ENCODE results near the gene ARRDC1. TPM values are rescaled to one million over a fixed set of nuclear protein-coding genes. Genes with fewer than 3 reads are reported as not detected.

ARRDC1 gene
- total RNA-seq, 1 experiment from 2014 or later = 47.1 TPM

DNA sequence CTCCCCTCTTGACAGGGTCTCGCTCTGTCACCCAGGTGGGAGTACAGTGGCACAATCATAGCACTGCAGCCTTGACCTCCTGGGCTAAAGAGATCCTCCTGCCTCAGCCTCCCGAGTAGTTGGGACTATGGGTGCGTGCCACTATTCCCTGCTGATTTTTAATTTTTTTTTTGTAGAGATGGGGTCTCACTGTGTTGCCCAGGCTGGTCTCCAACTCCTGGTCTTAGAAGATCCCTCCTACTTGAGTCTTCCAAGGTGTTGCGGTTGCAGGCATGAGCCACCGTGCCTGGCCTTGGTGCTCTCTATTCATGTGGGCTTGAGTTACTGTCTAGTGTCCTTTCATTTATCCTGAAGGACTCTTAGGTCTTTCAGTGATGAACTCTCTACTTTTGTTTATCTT is 37.4 kb downstream of the ARRDC1 start:
- H3K4me3 ChIP-seq (ENCODE audit: low read depth in 2 of 2, low read length in 2 of 2) = no peak overlapping the region
- no peaks in the 10 kb centered on the region for H3K27me3 ChIP-seq (ENCODE audit: control insufficient read depth, insufficient read depth, low read length)
- no peak for ATAC-seq
- TF ChIP-seq TCF7L2 (IDR thresholded peaks at IDR 0.05; ENCODE audit: low read depth, low read length) = no peak
- TF ChIP-seq, protein P1, sequence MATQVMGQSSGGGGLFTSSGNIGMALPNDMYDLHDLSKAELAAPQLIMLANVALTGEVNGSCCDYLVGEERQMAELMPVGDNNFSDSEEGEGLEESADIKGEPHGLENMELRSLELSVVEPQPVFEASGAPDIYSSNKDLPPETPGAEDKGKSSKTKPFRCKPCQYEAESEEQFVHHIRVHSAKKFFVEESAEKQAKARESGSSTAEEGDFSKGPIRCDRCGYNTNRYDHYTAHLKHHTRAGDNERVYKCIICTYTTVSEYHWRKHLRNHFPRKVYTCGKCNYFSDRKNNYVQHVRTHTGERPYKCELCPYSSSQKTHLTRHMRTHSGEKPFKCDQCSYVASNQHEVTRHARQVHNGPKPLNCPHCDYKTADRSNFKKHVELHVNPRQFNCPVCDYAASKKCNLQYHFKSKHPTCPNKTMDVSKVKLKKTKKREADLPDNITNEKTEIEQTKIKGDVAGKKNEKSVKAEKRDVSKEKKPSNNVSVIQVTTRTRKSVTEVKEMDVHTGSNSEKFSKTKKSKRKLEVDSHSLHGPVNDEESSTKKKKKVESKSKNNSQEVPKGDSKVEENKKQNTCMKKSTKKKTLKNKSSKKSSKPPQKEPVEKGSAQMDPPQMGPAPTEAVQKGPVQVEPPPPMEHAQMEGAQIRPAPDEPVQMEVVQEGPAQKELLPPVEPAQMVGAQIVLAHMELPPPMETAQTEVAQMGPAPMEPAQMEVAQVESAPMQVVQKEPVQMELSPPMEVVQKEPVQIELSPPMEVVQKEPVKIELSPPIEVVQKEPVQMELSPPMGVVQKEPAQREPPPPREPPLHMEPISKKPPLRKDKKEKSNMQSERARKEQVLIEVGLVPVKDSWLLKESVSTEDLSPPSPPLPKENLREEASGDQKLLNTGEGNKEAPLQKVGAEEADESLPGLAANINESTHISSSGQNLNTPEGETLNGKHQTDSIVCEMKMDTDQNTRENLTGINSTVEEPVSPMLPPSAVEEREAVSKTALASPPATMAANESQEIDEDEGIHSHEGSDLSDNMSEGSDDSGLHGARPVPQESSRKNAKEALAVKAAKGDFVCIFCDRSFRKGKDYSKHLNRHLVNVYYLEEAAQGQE (IDR thresholded peaks at IDR 0.05; ENCODE audit: insufficient read depth in 1 of 2, low read depth in 2 of 2, low read length in 1 of 2) = no peak
- H3K36me3 ChIP-seq (ENCODE audit: control insufficient read depth, insufficient read depth, low read length) = no peaks in the 10 kb centered on the region
- POLR2A ChIA-PET = interaction anchor here (0.7 kb wide), 1 partner anchor 358 kb away, joined by 6 read pairs; no protein-coding TSS in a partner anchor
- no peak for DNase-seq (ENCODE audit: low read depth, low spot score)
- intact Hi-C loops (cut with micrococcal nuclease; ENCODE audit: unreplicated experiment) (no loop called here), in situ Hi-C loops (cut with HindIII; ENCODE audit: low pct_unique_long_range_greater_than_20kb, low sequenced_read_pairs) (no loop called here)
- H3K4me1 ChIP-seq (ENCODE audit: control insufficient read depth, insufficient read depth, low read length) = no peaks in the 10 kb centered on the region; the same call in 1 of the 2 replicates
- no peaks in the 10 kb centered on the region for H3K9me3 ChIP-seq (ENCODE audit: control insufficient read depth, insufficient read depth, low read depth, low read length)
- CTCF ChIA-PET = no interaction called here
- no TSS peak for BruUV-seq (replicated peaks)
- H3K27ac ChIP-seq (ENCODE audit: low read length) = no peak overlapping the region

DNA sequence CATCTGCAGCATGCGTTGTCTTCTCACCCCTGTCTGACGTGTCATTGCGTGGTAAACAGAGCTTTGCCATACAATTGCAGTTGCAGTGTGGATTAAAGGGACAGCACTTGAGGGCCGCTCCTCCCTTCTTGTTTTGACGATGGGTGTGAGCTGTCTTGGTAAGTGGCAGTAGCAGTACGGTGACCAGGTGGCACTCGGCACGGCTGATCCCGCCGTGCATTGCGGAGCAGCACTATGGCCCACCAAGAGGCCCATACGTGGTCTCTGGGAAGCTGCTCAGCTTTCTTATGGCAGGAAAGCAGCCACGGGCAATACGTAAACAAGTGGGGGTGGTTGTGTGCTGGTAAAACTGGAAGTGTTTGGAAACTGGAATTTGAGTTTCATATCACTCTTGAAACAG is 38.4 kb downstream of the ARRDC1 start:
- intact Hi-C loops (cut with micrococcal nuclease; ENCODE audit: unreplicated experiment) (no loop called here), in situ Hi-C loops (cut with HindIII; ENCODE audit: low pct_unique_long_range_greater_than_20kb, low sequenced_read_pairs) (no loop called here)
- ChIA-PET CTCF (no interaction called here), POLR2A (no interaction called here)
- TF ChIP-seq, protein P2, sequence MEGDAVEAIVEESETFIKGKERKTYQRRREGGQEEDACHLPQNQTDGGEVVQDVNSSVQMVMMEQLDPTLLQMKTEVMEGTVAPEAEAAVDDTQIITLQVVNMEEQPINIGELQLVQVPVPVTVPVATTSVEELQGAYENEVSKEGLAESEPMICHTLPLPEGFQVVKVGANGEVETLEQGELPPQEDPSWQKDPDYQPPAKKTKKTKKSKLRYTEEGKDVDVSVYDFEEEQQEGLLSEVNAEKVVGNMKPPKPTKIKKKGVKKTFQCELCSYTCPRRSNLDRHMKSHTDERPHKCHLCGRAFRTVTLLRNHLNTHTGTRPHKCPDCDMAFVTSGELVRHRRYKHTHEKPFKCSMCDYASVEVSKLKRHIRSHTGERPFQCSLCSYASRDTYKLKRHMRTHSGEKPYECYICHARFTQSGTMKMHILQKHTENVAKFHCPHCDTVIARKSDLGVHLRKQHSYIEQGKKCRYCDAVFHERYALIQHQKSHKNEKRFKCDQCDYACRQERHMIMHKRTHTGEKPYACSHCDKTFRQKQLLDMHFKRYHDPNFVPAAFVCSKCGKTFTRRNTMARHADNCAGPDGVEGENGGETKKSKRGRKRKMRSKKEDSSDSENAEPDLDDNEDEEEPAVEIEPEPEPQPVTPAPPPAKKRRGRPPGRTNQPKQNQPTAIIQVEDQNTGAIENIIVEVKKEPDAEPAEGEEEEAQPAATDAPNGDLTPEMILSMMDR (IDR thresholded peaks at IDR 0.05) = no peak
- TF ChIP-seq, protein P1 (IDR thresholded peaks at IDR 0.05; ENCODE audit: insufficient read depth in 1 of 2, low read depth in 2 of 2, low read length in 1 of 2) = no peak
- TF ChIP-seq POLR2AphosphoS5 (IDR thresholded peaks at IDR 0.05; ENCODE audit: low read depth, low read length) (no peak), SIN3A (IDR thresholded peaks at IDR 0.05; ENCODE audit: borderline replicate concordance, insufficient read depth, low read depth, low read length) (no peak), TCF7L2 (IDR thresholded peaks at IDR 0.05; ENCODE audit: low read depth, low read length) (no peak)
- no peaks in the 10 kb centered on the region for H3K4me1 ChIP-seq (ENCODE audit: control insufficient read depth, insufficient read depth, low read length)
- H3K36me3 ChIP-seq (ENCODE audit: control insufficient read depth, insufficient read depth, low read length) = no peaks in the 10 kb centered on the region
- no peak overlapping the region for H3K27ac ChIP-seq (ENCODE audit: low read length)
- ATAC-seq = no peak
- BruUV-seq (replicated peaks) = no TSS peak
- no peak overlapping the region for H3K4me3 ChIP-seq (ENCODE audit: low read depth in 2 of 2, low read length in 2 of 2)
- DNase-seq (ENCODE audit: low read depth, low spot score) = no peak
- no peaks in the 10 kb centered on the region for H3K27me3 ChIP-seq (ENCODE audit: control insufficient read depth, insufficient read depth, low read length)
- H3K9me3 ChIP-seq (ENCODE audit: control insufficient read depth, insufficient read depth, low read depth, low read length) = no peaks in the 10 kb centered on the region
